Activated CD4-positive, alpha-beta memory T cell treated with anti-CD3 and anti-CD28 coated beads for 36 hours (primary cell): ENCODE results near the gene TPGS1. TPM values are rescaled to one million over a fixed set of nuclear protein-coding genes. Genes with fewer than 3 reads are reported as not detected.
A peak's percentile ranks its signal among the peaks of the same experiment; 100 is the strongest.

Source experiments
- CTCF ChIA-PET: fragments of 350-600 bp; sonication (Branson Sonifier 250); formaldehyde crosslinking; loops from one replicate; lab custom pipeline; 2021; ENCODE audit warnings: antibody characterized with exemption, inconsistent platforms; lab: Charles Lee
- POLR2A ChIA-PET: fragments of 350-600 bp; sonication (Branson Sonifier 250); formaldehyde crosslinking; loops from one replicate; lab custom pipeline; 2021; ENCODE audit warnings: antibody characterized with exemption; lab: Charles Lee
- DNase-seq: peaks from one replicate; pipeline ENCODE4 v3.0.0-alpha.2; 2020
- H3K27ac Mint-ChIP-seq: one replicate; pipeline ENCODE4 v1.8.0; 2021; ENCODE audit warnings: mixed read lengths
- H3K27me3 Mint-ChIP-seq: one replicate; pipeline ENCODE4 v1.8.0; 2021; ENCODE audit warnings: mixed read lengths
- H3K36me3 Mint-ChIP-seq: one replicate; pipeline ENCODE4 v1.8.0; 2021; ENCODE audit warnings: mixed read lengths
- H3K4me1 Mint-ChIP-seq: one replicate; pipeline ENCODE4 v1.8.0; 2021; ENCODE audit warnings: low read depth, mixed read lengths
- H3K4me3 Mint-ChIP-seq: one replicate; pipeline ENCODE4 v1.8.0; 2021; ENCODE audit warnings: mild to moderate bottlenecking, mixed read lengths
- H3K9me3 Mint-ChIP-seq: one replicate; pipeline ENCODE4 v1.8.0; 2021; ENCODE audit warnings: mixed read lengths
- intact Hi-C: fragments of 100-400 bp; cut with micrococcal nuclease; formaldehyde crosslinking; loops from one replicate; pipeline ENCODE4 v1.15.1; 2023
- total RNA-seq, 2 experiments: library from RNA; stranded (reverse); gene quantifications; one replicate each; pipeline ENCODE4 v1.2.3, GENCODE V29; 2021

The TPGS1 gene
- total RNA-seq, 2 experiments from 2014 or later, result 8.1 to 8.5 TPM

- ChIA-PET CTCF (no interaction called here), POLR2A (no interaction called here)
- H3K9me3 Mint-ChIP-seq, result peaks cover 20% of the 10 kb centered on the region
- no peak overlapping the region for H3K4me3 Mint-ChIP-seq
- intact Hi-C loops, result no loop called here
- H3K27me3 Mint-ChIP-seq, result peaks cover 23% of the 10 kb centered on the region
- H3K4me1 Mint-ChIP-seq, result peaks cover 14% of the 10 kb centered on the region
- H3K27ac Mint-ChIP-seq, result no peak overlapping the region
- peaks cover 16% of the 10 kb centered on the region for H3K36me3 Mint-ChIP-seq
- no peak for DNase-seq
These were observed 24.9 kb upstream of the TPGS1 start for GRCh38 chr19:482186-483041.

- intact Hi-C loops, result no loop called here
- ChIA-PET CTCF (no interaction called here), POLR2A (no interaction called here)
These were observed 23.8 kb upstream of the TPGS1 start for GRCh38 chr19:483332-484072.

DNA sequence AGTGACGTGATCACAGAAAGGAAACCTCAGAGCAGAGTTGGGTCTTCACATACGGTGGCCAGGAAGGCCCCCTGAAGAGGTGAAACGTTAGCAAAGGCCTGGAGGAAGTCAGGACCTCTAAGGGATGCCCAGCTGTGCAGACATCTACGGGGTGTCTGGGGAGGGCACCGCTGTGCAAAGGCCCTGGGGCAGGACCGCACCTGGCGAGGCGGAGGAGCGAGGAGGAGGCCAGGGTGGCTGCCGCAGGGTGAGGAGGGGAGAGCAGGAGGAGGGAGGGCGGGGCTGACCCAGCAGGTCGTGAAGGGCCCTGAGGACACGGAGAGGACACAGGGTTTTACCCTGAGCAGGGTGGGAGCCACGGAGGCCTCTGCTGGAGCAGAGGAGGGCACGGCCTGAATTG lies 22.8 kb upstream of the TPGS1 start:
- H3K27ac Mint-ChIP-seq, result no peak overlapping the region
- peaks cover 23% of the 10 kb centered on the region for H3K27me3 Mint-ChIP-seq
- ChIA-PET CTCF (no interaction called here), POLR2A (no interaction called here)
- H3K36me3 Mint-ChIP-seq, result peaks cover 16% of the 10 kb centered on the region
- peaks cover 18% of the 10 kb centered on the region for H3K4me1 Mint-ChIP-seq
- H3K4me3 Mint-ChIP-seq, result no peak overlapping the region
- no peak for DNase-seq
- peaks cover 20% of the 10 kb centered on the region for H3K9me3 Mint-ChIP-seq
- intact Hi-C loops, result no loop called here

More at GRCh38 chr19:483332-484072, 23.8 kb upstream of the TPGS1 start:
- Mint-ChIP-seq H3K27me3 (peaks cover 23% of the 10 kb centered on the region), H3K36me3 (peaks cover 16% of the 10 kb centered on the region), H3K4me1 (peaks cover 17% of the 10 kb centered on the region), H3K4me3 (no peak overlapping the region), H3K9me3 (peaks cover 20% of the 10 kb centered on the region), H3K27ac (no peak overlapping the region)
- DNase-seq, result no peak

DNA sequence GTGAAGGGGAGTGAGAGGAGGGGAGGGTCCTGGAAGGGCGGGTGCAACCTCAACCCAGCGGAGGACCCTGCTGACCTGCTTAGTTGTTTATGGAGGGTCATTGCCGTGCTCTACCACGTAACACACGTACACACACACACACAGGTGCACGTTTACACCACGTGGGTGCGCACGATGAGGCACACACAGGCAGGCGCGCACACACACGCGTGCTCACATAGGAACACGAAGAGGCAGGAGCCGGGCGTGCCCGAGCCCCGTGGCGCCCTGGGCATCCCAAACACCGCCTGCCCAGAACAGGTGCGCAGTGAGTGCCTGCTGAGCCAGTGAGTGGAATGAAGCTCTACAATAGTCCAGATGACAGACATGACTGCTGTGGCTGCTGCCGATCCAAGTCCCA lies 22.2 kb upstream of the TPGS1 start:
- POLR2A ChIA-PET, result interaction anchor here (0.6 kb wide), 1 partner anchor 147 kb away, joined by 4 read pairs; no protein-coding TSS in a partner anchor
- Mint-ChIP-seq H3K27me3 (peaks cover 23% of the 10 kb centered on the region), H3K27ac (no peak overlapping the region)

GRCh38 chr19:485583-486236 lies 21.6 kb upstream of the TPGS1 start:
- ChIA-PET POLR2A (interaction anchor here (0.6 kb wide), 1 partner anchor 146 kb away, joined by 4 read pairs; no protein-coding TSS in a partner anchor), CTCF (interaction anchor here (2.3 kb wide), 1 partner anchor 21 kb away, joined by 7 read pairs; the partner anchor contains the start of gene TPGS1)
- Mint-ChIP-seq H3K27me3 (peaks cover 17% of the 10 kb centered on the region), H3K9me3 (peaks cover 10% of the 10 kb centered on the region), H3K4me1 (peaks cover 10% of the 10 kb centered on the region), H3K36me3 (peaks cover 6% of the 10 kb centered on the region), H3K4me3 (no peak overlapping the region), H3K27ac (no peak overlapping the region)
- intact Hi-C loops, result no loop called here
- DNase-seq, result no peak

More for the DNA sequence above, 22.2 kb upstream of the TPGS1 start:
- no peak overlapping the region for H3K4me3 Mint-ChIP-seq
- intact Hi-C loops, result no loop called here
- peaks cover 17% of the 10 kb centered on the region for H3K9me3 Mint-ChIP-seq
- H3K36me3 Mint-ChIP-seq, result peaks cover 13% of the 10 kb centered on the region
- H3K4me1 Mint-ChIP-seq, result peaks cover 16% of the 10 kb centered on the region
- no peak for DNase-seq
- CTCF ChIA-PET, result interaction anchor here (2.3 kb wide), 1 partner anchor 22 kb away, joined by 7 read pairs; the partner anchor contains the start of gene TPGS1

- Mint-ChIP-seq H3K4me1 (peaks cover 5% of the 10 kb centered on the region), H3K36me3 (no peaks in the 10 kb centered on the region), H3K4me3 (peak overlapping the region; percentile 78), H3K27ac (peak overlapping the region; percentile 79), H3K27me3 (peaks cover 12% of the 10 kb centered on the region), H3K9me3 (peaks cover 2% of the 10 kb centered on the region)
- POLR2A ChIA-PET, result interaction anchor here (0.6 to 2.3 kb wide), 4 partner anchors 18 to 145 kb away, joined by 3 to 16 read pairs (median 6); partner anchors contain the start of gene TPGS1
- intact Hi-C loops, result loop anchor here (1.0 kb wide), 1 partner anchor 19 kb away; the partner anchor contains the start of gene TPGS1
- CTCF ChIA-PET, result interaction anchor here (0.6 to 1.8 kb wide), 5 partner anchors 9 to 193 kb away, joined by 3 to 17 read pairs (median 8); no protein-coding TSS in a partner anchor
- DNase-seq, result peak; percentile 95
These were observed 18.5 kb upstream of the TPGS1 start for GRCh38 chr19:488505-489417.

- ChIA-PET CTCF (interaction anchor here (0.8 to 1.7 kb wide), 3 partner anchors 9 to 21 kb away, joined by 3 to 17 read pairs (median 9); no protein-coding TSS in a partner anchor), POLR2A (interaction anchor here (1.1 to 2.3 kb wide), 2 partner anchors 17 to 21 kb away, joined by 9 to 16 read pairs; partner anchors contain the start of gene TPGS1)
- H3K9me3 Mint-ChIP-seq, result peaks cover 2% of the 10 kb centered on the region
- H3K27me3 Mint-ChIP-seq, result peaks cover 12% of the 10 kb centered on the region
- H3K36me3 Mint-ChIP-seq, result no peaks in the 10 kb centered on the region
- peak overlapping the region; percentile 49 for H3K27ac Mint-ChIP-seq
- DNase-seq, result peak; percentile 34
- intact Hi-C loops, result loop anchor here (1.0 kb wide), 1 partner anchor 18 kb away; the partner anchor contains the start of gene TPGS1
- peak overlapping the region; percentile 78 for H3K4me3 Mint-ChIP-seq
- peaks cover 5% of the 10 kb centered on the region for H3K4me1 Mint-ChIP-seq
These were observed 17.7 kb upstream of the TPGS1 start for GRCh38 chr19:489418-490196.

DNA sequence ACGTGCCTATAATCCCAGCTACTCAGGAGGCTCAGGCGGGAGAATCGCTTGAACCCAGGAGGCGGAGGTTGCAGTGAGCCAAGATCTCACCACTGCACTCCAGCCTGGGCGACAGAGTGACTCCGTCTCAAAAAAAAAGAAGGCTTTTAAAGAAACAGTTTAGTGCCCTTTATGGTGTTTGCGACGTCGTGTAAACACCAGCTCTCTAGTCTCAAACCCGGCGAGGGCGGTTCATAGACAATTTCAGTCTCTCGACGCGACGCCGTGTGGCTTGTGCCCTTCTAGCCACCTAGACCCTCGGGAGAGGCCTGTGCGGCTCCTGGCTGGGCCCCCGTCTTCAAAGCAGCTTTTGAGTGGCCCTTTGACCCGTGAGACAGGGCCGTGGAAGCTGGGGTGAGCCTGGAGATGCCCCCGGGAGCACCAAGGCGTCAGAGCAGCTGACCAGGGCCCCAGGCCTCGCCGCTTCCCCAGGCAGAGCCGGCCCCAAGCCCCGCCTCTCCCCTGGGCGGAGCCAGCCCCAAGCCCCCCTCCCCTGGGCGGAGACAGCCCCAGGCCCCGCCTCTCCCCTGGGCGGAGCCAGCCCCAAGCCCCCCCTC lies 16.1 kb upstream of the TPGS1 start:
- intact Hi-C loops, result no loop called here
- ChIA-PET POLR2A (interaction anchor here (0.9 kb wide), 1 partner anchor 19 kb away, joined by 4 read pairs; no protein-coding TSS in a partner anchor), CTCF (interaction anchor here (1.1 to 2.3 kb wide), 2 partner anchors 15 to 19 kb away, joined by 5 to 14 read pairs; no protein-coding TSS in a partner anchor)
- peak; percentile 42 for DNase-seq
- no peak overlapping the region for H3K27ac Mint-ChIP-seq
- peaks cover 6% of the 10 kb centered on the region for H3K27me3 Mint-ChIP-seq
- H3K4me1 Mint-ChIP-seq, result peaks cover 5% of the 10 kb centered on the region
- peaks cover 2% of the 10 kb centered on the region for H3K9me3 Mint-ChIP-seq
- H3K36me3 Mint-ChIP-seq, result no peaks in the 10 kb centered on the region
- no peak overlapping the region for H3K4me3 Mint-ChIP-seq

DNA sequence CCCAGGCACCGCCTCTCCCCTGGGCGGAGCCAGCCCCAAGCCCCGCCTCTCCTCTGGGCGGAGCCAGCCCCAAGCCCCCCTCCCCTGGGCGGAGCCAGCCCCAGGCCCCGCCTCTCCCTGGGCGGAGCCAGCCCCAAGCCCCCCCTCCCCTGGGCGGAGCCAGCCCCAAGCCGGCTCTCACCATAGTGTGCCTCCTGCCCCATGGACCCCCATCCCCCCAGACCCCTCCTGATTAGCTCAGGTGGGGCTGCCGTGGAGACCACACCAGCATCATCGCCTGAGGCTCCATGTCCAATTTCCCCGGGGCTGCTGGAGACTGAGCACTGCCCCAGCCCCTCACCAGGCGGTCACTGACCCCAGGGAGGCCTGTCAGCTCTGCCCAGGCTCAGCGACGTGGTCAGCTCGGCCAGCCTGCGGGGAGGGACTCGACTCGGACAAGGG lies 15.2 kb upstream of the TPGS1 start:
- ChIA-PET CTCF (interaction anchor here (2.3 kb wide), 1 partner anchor 14 kb away, joined by 14 read pairs; no protein-coding TSS in a partner anchor), POLR2A (no interaction called here)
- intact Hi-C loops, result no loop called here
- peaks cover 2% of the 10 kb centered on the region for H3K9me3 Mint-ChIP-seq
- no peak overlapping the region for H3K27ac Mint-ChIP-seq
- peaks cover 4% of the 10 kb centered on the region for H3K27me3 Mint-ChIP-seq
- no peak overlapping the region for H3K4me3 Mint-ChIP-seq
- H3K36me3 Mint-ChIP-seq, result no peaks in the 10 kb centered on the region
- peak; percentile 55 for DNase-seq
- H3K4me1 Mint-ChIP-seq, result peaks cover 5% of the 10 kb centered on the region
